HEK293T (cell line): ENCODE results near the gene PRRC2B.

Experiments
- BHLHE40 ChIP-seq: fragments of 450-650 bp; IDR thresholded peaks from 2 replicates; pipeline ENCODE4 v1.6.1; 2016; ENCODE audit warnings: mild to moderate bottlenecking, moderate library complexity, borderline replicate concordance
- ELF4 ChIP-seq: fragments of 450-650 bp; IDR thresholded peaks from 2 replicates; pipeline ENCODE4 v1.6.1; 2017; ENCODE audit warnings: antibody characterized with exemption
- FOXA1 ChIP-seq: fragments of 450-650 bp; IDR thresholded peaks from 2 replicates; pipeline ENCODE4 v1.6.1; 2016; ENCODE audit warnings: mild to moderate bottlenecking
- HDGF ChIP-seq: fragments of 450-650 bp; IDR thresholded peaks from 2 replicates; pipeline ENCODE4 v1.6.1; 2017; ENCODE audit warnings: antibody characterized with exemption, borderline replicate concordance
- L3MBTL2 ChIP-seq: fragments of 450-650 bp; conservative IDR thresholded peaks from 2 replicates; pipeline ENCODE4 v1.6.1; 2016; ENCODE audit warnings: mild to moderate bottlenecking
- PKNOX1 ChIP-seq: fragments of 450-650 bp; IDR thresholded peaks from 2 replicates; pipeline ENCODE4 v1.6.1; 2016
- SP1 ChIP-seq: fragments of 450-650 bp; IDR thresholded peaks from 2 replicates; pipeline ENCODE4 v1.6.1; 2017

GRCh38 chr9:131442351-131442750 is 48.5 kb downstream of the PRRC2B start:
- TF ChIP-seq HDGF (no peak), SP1 (no peak), BHLHE40 (no peak), FOXA1 (no peak), ELF4 (no peak), L3MBTL2 (no peak), PKNOX1 (no peak)
